ENCODE measurements around the gene CERS4. TPM values are rescaled to one million over a fixed set of nuclear protein-coding genes. Genes with fewer than 3 reads are reported as not detected.

The CERS4 gene
- total and polyA plus RNA-seq, 2 experiments from 2014 or later, result 82.6 to 86.0 TPM

GRCh38 chr19:8167985-8168384, 41.2 kb upstream of the CERS4 start:
- no peaks in the 10 kb centered on the region for H3K9me2 ChIP-seq (replicated peaks; ENCODE audit: insufficient read depth)
- H3K9me3 ChIP-seq (ENCODE audit: low read depth), result no peaks in the 10 kb centered on the region
- TF ChIP-seq CTCF (IDR thresholded peaks at IDR 0.05; ENCODE audit: poor library complexity) (no peak), EZH2 (IDR thresholded peaks at IDR 0.05; ENCODE audit: borderline replicate concordance) (no peak)
- no peaks in the 10 kb centered on the region for H4K20me1 ChIP-seq (ENCODE audit: insufficient read depth, poor library complexity, severe bottlenecking)
- no peaks in the 10 kb centered on the region for H3K4me1 ChIP-seq (ENCODE audit: insufficient read depth)
- DNase-seq (ENCODE audit: low spot score), result no peak
- no peaks in the 10 kb centered on the region for H3K27me3 ChIP-seq
- no peak overlapping the region for H2AFZ ChIP-seq
- no peaks in the 10 kb centered on the region for H3K79me2 ChIP-seq
- no peak overlapping the region for H3K4me2 ChIP-seq
- WGBS (ENCODE audit: low lambda C conversion rate, missing lambda C conversion rate), result 75% methylated on average over 6 of the region's 6 CpGs
- H3K36me3 ChIP-seq (replicated peaks; ENCODE audit: insufficient read depth, low read depth), result no peaks in the 10 kb centered on the region
- H3K27ac ChIP-seq, result no peak overlapping the region
- no peak overlapping the region for H3K4me3 ChIP-seq

GRCh38 chr19:8168537-8168936, 40.6 kb upstream of the CERS4 start:
- no peaks in the 10 kb centered on the region for H3K4me1 ChIP-seq (ENCODE audit: insufficient read depth)
- no peak overlapping the region for H3K4me2 ChIP-seq
- DNase-seq (ENCODE audit: low spot score), result no peak
- TF ChIP-seq EZH2 (IDR thresholded peaks at IDR 0.05; ENCODE audit: borderline replicate concordance), result no peak
- no peak for TF ChIP-seq CTCF (IDR thresholded peaks at IDR 0.05; ENCODE audit: poor library complexity)
- no peak for TF ChIP-seq EZH2phosphoT487 (IDR thresholded peaks at IDR 0.05; ENCODE audit: low read depth, severe bottlenecking, unreplicated experiment)
- H3K27me3 ChIP-seq, result no peaks in the 10 kb centered on the region
- no peaks in the 10 kb centered on the region for H3K79me2 ChIP-seq
- H3K36me3 ChIP-seq (replicated peaks; ENCODE audit: insufficient read depth, low read depth), result no peaks in the 10 kb centered on the region
- H3K9me3 ChIP-seq (ENCODE audit: low read depth), result no peaks in the 10 kb centered on the region
- 96% methylated on average over 7 of the region's 7 CpGs for WGBS (ENCODE audit: low lambda C conversion rate, missing lambda C conversion rate)
- H2AFZ ChIP-seq, result no peak overlapping the region
- H3K27ac ChIP-seq, result no peak overlapping the region
- H4K20me1 ChIP-seq (ENCODE audit: insufficient read depth, poor library complexity, severe bottlenecking), result no peaks in the 10 kb centered on the region
- no peak overlapping the region for H3K4me3 ChIP-seq
- no peaks in the 10 kb centered on the region for H3K9me2 ChIP-seq (replicated peaks; ENCODE audit: insufficient read depth)

GRCh38 chr19:8174706-8175105, 34.5 kb upstream of the CERS4 start:
- DNase-seq (ENCODE audit: low spot score), result no peak
- H3K4me2 ChIP-seq, result no peak overlapping the region
- no peaks in the 10 kb centered on the region for H3K4me1 ChIP-seq (ENCODE audit: insufficient read depth)
- no peaks in the 10 kb centered on the region for H3K27me3 ChIP-seq
- H3K9me2 ChIP-seq (replicated peaks; ENCODE audit: insufficient read depth), result no peaks in the 10 kb centered on the region
- H3K36me3 ChIP-seq (replicated peaks; ENCODE audit: insufficient read depth, low read depth), result no peaks in the 10 kb centered on the region
- no peaks in the 10 kb centered on the region for H3K9me3 ChIP-seq (ENCODE audit: low read depth)
- WGBS (ENCODE audit: low lambda C conversion rate, missing lambda C conversion rate), result 92% methylated on average over 9 of the region's 9 CpGs
- no peak for TF ChIP-seq CTCF (IDR thresholded peaks at IDR 0.05; ENCODE audit: poor library complexity)
- no peak for TF ChIP-seq EZH2phosphoT487 (IDR thresholded peaks at IDR 0.05; ENCODE audit: low read depth, severe bottlenecking, unreplicated experiment)
- no peak for TF ChIP-seq EZH2 (IDR thresholded peaks at IDR 0.05; ENCODE audit: borderline replicate concordance)
- H3K27ac ChIP-seq, result no peak overlapping the region
- no peaks in the 10 kb centered on the region for H4K20me1 ChIP-seq (ENCODE audit: insufficient read depth, poor library complexity, severe bottlenecking)
- H3K4me3 ChIP-seq, result no peak overlapping the region
- no peak overlapping the region for H2AFZ ChIP-seq
- H3K79me2 ChIP-seq, result no peaks in the 10 kb centered on the region

- no peak overlapping the region for H3K27ac ChIP-seq
- H3K9me2 ChIP-seq (replicated peaks; ENCODE audit: insufficient read depth), result no peaks in the 10 kb centered on the region
- TF ChIP-seq EZH2phosphoT487 (IDR thresholded peaks at IDR 0.05; ENCODE audit: low read depth, severe bottlenecking, unreplicated experiment), result no peak
- no peak for TF ChIP-seq EZH2 (IDR thresholded peaks at IDR 0.05; ENCODE audit: borderline replicate concordance)
- no peak for TF ChIP-seq CTCF (IDR thresholded peaks at IDR 0.05; ENCODE audit: poor library complexity)
- H3K79me2 ChIP-seq, result no peaks in the 10 kb centered on the region
- no peaks in the 10 kb centered on the region for H4K20me1 ChIP-seq (ENCODE audit: insufficient read depth, poor library complexity, severe bottlenecking)
- H3K4me1 ChIP-seq (ENCODE audit: insufficient read depth), result no peaks in the 10 kb centered on the region
- no peak overlapping the region for H2AFZ ChIP-seq
- WGBS (ENCODE audit: low lambda C conversion rate, missing lambda C conversion rate), result 87% methylated on average over 6 of the region's 6 CpGs
- H3K27me3 ChIP-seq, result no peaks in the 10 kb centered on the region
- DNase-seq (ENCODE audit: low spot score), result no peak
- no peaks in the 10 kb centered on the region for H3K36me3 ChIP-seq (replicated peaks; ENCODE audit: insufficient read depth, low read depth)
- no peak overlapping the region for H3K4me2 ChIP-seq
- H3K9me3 ChIP-seq (ENCODE audit: low read depth), result no peaks in the 10 kb centered on the region
- no peak overlapping the region for H3K4me3 ChIP-seq
Observed at GRCh38 chr19:8180018-8180417, 29.2 kb upstream of the CERS4 start.
